RWPE2 (cell line): ENCODE data around the gene NR6A1.

Experiments
- ATAC-seq: fragments of 200-7000 bp; cut with Tn5 transposase; 3 replicates; pipeline ENCODE4 v1.9.1; 2021; ENCODE audit warnings: low read depth
- DNase-seq: peaks from one replicate; pipeline ENCODE4 v3.0.0-alpha.2; 2020; ENCODE audit warnings: low spot score
- H3K27ac ChIP-seq: fragments of 450-650 bp; 2 replicates; pipeline ENCODE4 v1.5.1; 2017; ENCODE audit warnings: mild to moderate bottlenecking; ENCODE audit not compliant: poor library complexity, severe bottlenecking
- H3K27me3 ChIP-seq: fragments of 250-450 bp; sonication (Bioruptor Pico); 2 replicates; pipeline ENCODE4 v1.5.1; 2021; ENCODE audit warnings: mild to moderate bottlenecking, moderate library complexity; ENCODE audit not compliant: insufficient read depth, poor library complexity, severe bottlenecking
- H3K36me3 ChIP-seq: fragments of 250-450 bp; sonication (Bioruptor Pico); 2 replicates; pipeline ENCODE4 v1.5.1; 2020; ENCODE audit warnings: low read depth, mild to moderate bottlenecking, moderate library complexity
- H3K4me1 ChIP-seq: fragments of 250-450 bp; sonication (Bioruptor Pico); 2 replicates; pipeline ENCODE4 v1.5.1; 2021; ENCODE audit warnings: mild to moderate bottlenecking, moderate library complexity; ENCODE audit not compliant: insufficient read depth, poor library complexity, severe bottlenecking
- H3K4me3 ChIP-seq: fragments of 250-450 bp; sonication (Bioruptor Pico); 2 replicates; pipeline ENCODE4 v1.5.1; 2021; ENCODE audit warnings: mild to moderate bottlenecking, moderate library complexity; ENCODE audit not compliant: severe bottlenecking
- H3K9me3 ChIP-seq: fragments of 250-450 bp; sonication (Bioruptor Pico); 2 replicates; pipeline ENCODE4 v1.5.1; 2021; ENCODE audit warnings: mild to moderate bottlenecking, moderate library complexity; ENCODE audit not compliant: severe bottlenecking
- TF ChIP-seq, protein P1 (sequence below): fragments of 450-650 bp; IDR thresholded peaks from one replicate; pipeline ENCODE4 v1.5.1; 2017; ENCODE audit warnings: mild to moderate bottlenecking, moderate library complexity; ENCODE audit not compliant: poor library complexity, severe bottlenecking

Gene NR6A1

DNA sequence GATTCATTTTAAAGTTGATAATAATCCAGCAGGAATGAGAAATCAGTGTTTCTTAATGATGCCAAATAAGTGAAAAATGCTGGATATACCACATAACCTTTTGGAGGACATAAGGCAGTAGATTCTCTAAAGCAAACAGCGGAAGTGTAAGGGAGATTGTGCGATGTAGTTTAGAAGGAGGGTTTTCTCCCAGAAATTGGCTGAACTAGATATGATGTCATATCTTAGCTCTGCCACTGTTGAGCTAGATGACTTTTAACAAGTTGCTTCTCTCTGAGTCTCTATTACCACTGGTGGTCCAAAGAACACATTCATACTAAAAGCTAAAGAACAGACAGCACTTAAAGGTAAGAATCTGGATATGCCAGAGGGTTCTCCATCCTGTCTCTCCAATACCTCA is 107.0 kb downstream of the NR6A1 start:
- H3K4me3 ChIP-seq = no peak overlapping the region
- peaks cover 20% of the 10 kb centered on the region for H3K36me3 ChIP-seq
- TF ChIP-seq, protein P1, sequence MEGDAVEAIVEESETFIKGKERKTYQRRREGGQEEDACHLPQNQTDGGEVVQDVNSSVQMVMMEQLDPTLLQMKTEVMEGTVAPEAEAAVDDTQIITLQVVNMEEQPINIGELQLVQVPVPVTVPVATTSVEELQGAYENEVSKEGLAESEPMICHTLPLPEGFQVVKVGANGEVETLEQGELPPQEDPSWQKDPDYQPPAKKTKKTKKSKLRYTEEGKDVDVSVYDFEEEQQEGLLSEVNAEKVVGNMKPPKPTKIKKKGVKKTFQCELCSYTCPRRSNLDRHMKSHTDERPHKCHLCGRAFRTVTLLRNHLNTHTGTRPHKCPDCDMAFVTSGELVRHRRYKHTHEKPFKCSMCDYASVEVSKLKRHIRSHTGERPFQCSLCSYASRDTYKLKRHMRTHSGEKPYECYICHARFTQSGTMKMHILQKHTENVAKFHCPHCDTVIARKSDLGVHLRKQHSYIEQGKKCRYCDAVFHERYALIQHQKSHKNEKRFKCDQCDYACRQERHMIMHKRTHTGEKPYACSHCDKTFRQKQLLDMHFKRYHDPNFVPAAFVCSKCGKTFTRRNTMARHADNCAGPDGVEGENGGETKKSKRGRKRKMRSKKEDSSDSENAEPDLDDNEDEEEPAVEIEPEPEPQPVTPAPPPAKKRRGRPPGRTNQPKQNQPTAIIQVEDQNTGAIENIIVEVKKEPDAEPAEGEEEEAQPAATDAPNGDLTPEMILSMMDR = no peak
- no peaks in the 10 kb centered on the region for H3K27me3 ChIP-seq
- no peaks in the 10 kb centered on the region for H3K9me3 ChIP-seq
- peaks cover 42% of the 10 kb centered on the region for H3K4me1 ChIP-seq
- DNase-seq (no peak), ATAC-seq (no peak)
- peak overlapping the region; percentile 100 for H3K27ac ChIP-seq

DNA sequence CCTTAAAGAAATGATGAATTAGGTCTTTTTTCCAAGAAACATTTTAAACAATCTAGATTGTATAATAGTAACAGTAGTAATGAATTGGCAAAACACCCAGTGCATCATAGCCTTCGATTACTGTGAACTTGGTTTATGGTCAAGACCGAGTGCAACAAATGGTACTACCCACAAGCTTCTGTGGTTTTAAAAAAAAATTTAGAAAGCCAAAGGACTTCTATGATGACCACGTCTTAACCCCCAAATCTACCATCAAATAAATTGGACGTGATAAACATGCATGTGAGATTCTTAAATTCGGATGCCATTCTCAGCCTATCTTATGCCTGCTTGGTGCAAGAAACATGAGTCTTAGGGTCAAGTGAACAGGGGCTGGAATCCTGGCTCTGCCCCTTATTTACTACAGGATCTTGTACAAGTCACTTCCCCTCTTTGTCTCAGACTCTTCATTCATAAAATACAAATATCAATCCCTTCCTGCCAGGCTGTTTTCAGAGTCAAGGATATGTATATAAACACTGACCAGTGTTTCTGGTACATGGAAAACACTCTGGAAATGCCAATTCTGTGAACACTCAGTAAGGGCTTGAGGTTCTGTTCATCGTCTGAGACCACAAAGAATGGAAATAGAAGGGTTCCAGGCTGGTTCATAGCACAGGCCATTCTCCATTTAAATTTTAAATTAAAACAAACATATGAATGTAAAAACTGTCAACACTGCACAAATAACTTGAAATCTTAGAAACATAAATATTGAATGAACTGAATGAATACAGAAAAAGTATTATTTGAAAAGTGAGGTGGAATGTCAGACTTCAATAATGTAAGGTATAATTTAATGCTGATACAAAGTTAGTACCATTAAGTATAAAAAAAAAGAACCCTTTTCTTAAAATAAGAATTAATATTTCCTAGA is 107.8 kb downstream of the NR6A1 start:
- ATAC-seq (no peak), DNase-seq (no peak)
- TF ChIP-seq, protein P1 = no peak
- Histone ChIP-seq H3K9me3 (no peaks in the 10 kb centered on the region), H3K4me1 (peaks cover 36% of the 10 kb centered on the region), H3K4me3 (no peak overlapping the region), H3K27me3 (no peaks in the 10 kb centered on the region), H3K27ac (peak overlapping the region; percentile 100), H3K36me3 (peaks cover 13% of the 10 kb centered on the region)

DNA sequence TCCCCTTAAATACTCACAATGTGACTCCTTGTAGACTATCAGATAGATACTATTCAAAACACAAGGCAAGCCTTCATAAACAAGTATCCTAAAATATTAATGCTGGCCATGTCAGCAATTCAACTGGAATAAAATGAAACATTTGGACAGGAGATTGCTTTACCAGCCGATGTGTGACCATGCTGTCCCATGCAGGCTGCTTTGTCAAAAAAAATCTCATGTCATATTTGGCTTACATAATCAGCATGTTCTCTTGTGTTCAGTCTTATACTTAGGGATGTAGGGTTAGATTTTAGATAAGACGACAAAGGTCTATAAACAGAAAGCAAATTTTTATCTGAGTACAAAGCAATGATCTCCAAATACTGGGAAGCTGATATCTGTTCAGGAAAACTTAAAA is 108.5 kb downstream of the NR6A1 start:
- Histone ChIP-seq H3K4me3 (no peak overlapping the region), H3K4me1 (peaks cover 40% of the 10 kb centered on the region), H3K27me3 (no peaks in the 10 kb centered on the region), H3K9me3 (no peaks in the 10 kb centered on the region), H3K36me3 (peaks cover 6% of the 10 kb centered on the region; the same call in 1 of the 2 replicates), H3K27ac (peak overlapping the region; percentile 100)
- TF ChIP-seq, protein P1 = no peak
- DNase-seq (no peak), ATAC-seq (no peak)

DNA sequence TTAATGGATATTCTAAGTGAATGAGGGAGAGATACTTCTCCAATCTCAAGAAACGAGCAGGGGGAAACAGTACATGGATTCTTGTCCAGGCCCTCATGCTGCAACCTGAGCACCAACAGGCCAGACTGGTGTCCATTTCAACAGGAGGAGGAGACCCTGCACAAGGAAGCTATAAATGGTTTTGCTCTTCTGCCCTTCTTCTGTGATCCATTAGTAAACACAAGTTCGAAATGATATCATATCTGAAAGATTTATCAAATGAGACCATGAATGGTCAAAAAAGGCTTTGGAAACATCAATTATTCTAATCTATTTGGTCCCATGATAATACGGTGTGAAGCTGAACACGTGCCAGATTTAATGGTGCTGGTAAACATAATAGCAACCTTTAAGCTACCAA is 109.8 kb downstream of the NR6A1 start:
- ATAC-seq (no peak), DNase-seq (no peak)
- Histone ChIP-seq H3K27me3 (no peaks in the 10 kb centered on the region), H3K4me1 (peaks cover 40% of the 10 kb centered on the region), H3K9me3 (no peaks in the 10 kb centered on the region), H3K27ac (peak overlapping the region; percentile 100), H3K4me3 (no peak overlapping the region), H3K36me3 (peaks cover 4% of the 10 kb centered on the region; the same call in 1 of the 2 replicates)
- TF ChIP-seq, protein P1 = no peak

DNA sequence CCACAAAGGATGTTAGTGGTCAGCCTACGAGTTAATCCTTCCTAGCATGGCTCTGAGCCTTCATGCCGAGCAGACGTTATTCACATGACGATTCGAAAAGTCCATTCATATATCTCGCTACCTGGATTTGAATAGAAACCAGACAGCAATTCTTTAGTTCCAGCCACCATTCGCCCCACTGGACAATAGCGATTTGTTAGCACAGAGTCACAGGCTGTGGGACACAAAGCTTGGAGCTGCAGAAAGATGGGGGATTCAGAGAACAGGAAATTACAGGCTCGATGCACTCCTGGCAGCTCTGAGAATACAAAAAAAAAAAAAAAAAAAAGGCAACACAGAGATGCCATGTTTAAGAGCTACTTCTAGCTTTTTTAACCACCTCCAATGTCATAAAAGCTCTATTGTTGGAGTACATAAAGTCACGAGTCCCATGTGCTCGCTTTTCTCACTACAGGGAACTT is 110.7 kb downstream of the NR6A1 start:
- Histone ChIP-seq H3K9me3 (no peaks in the 10 kb centered on the region), H3K4me3 (peak overlapping the region; percentile 43), H3K27me3 (no peaks in the 10 kb centered on the region), H3K4me1 (peaks cover 34% of the 10 kb centered on the region), H3K27ac (peak overlapping the region; percentile 100), H3K36me3 (peaks cover 4% of the 10 kb centered on the region; the same call in 1 of the 2 replicates)
- DNase-seq (no peak), ATAC-seq (no peak)
- TF ChIP-seq, protein P1 = no peak
